ENCODE measurements around the gene P2RY2. TPM values are rescaled to one million over a fixed set of nuclear protein-coding genes. Genes with fewer than 3 reads are reported as not detected.

The P2RY2 gene
- total RNA-seq, 1 donor from 2014 or later = 12.1 TPM

DNA sequence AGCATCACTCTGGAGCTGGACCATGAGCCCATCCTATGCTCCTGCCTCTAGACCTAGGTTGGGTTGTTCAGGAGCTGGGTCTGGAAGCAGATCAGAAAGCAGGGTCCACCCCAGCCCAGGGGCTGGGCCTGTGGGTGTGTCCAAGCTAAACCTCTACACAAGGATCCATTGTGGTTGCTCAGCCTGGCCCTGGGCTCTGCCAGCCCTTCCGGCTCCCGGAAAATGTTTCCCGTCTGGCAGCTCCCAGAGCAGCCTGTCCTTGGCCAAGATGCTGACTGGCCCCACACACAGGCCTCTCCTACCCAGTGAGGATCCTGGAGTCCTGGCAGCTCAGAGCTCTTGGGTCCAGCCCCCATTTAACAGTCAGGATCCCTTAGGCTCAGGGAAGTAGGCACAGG is 40.7 kb upstream of the P2RY2 start:
- TF ChIP-seq, protein P1, sequence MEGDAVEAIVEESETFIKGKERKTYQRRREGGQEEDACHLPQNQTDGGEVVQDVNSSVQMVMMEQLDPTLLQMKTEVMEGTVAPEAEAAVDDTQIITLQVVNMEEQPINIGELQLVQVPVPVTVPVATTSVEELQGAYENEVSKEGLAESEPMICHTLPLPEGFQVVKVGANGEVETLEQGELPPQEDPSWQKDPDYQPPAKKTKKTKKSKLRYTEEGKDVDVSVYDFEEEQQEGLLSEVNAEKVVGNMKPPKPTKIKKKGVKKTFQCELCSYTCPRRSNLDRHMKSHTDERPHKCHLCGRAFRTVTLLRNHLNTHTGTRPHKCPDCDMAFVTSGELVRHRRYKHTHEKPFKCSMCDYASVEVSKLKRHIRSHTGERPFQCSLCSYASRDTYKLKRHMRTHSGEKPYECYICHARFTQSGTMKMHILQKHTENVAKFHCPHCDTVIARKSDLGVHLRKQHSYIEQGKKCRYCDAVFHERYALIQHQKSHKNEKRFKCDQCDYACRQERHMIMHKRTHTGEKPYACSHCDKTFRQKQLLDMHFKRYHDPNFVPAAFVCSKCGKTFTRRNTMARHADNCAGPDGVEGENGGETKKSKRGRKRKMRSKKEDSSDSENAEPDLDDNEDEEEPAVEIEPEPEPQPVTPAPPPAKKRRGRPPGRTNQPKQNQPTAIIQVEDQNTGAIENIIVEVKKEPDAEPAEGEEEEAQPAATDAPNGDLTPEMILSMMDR (conservative IDR thresholded peaks at IDR 0.05) = no peak
- Mint-ChIP-seq H3K27me3 (peaks cover 7% of the 10 kb centered on the region), H3K27ac (no peak overlapping the region), H3K9me3 (no peaks in the 10 kb centered on the region), H3K4me1 (ENCODE audit: unreplicated experiment) (peaks cover 8% of the 10 kb centered on the region), H3K36me3 (no peaks in the 10 kb centered on the region), H3K4me3 (no peak overlapping the region)
- DNase-seq (ENCODE audit: extremely low spot score, unreplicated experiment) = no peak

DNA sequence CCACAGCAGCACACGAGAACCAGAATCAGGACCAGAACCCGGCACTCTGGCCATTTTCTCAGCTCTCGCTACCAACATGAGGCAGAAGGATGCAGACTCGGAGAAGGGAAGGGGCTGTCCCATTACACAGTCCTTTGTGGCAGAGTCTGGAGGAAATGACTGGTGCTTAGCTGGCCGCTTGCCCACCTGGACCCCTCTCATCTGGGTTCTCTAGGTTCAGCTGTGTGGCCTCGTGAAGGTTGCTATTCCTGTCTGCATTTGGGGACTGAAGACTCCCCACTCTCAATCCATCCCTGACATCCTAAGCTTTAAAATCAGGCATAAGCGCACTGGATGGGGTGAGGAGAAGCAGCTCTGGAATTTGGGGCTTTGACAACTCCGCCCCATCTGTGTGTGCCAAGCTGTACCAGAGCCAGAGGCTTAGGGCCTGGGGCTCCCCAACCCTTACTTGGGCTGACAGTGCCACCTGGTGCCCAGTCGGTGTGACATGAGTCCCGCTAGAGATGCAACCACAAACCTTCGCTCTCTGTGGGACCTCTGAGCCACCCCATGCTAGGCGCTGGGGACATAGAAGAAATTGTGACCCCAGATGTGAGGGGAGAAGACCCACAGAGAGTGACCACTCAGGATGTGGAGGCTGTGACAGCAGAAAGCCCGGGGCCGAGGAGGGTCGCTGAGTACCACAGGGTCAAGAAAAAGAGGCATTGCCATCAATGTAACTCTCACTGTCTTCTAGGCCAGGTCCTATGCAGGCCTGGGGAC is 40.1 kb upstream of the P2RY2 start:
- TF ChIP-seq, protein P1 (conservative IDR thresholded peaks at IDR 0.05) = peak; percentile 81
- Mint-ChIP-seq H3K4me3 (no peak overlapping the region), H3K27me3 (peaks cover 7% of the 10 kb centered on the region), H3K9me3 (no peaks in the 10 kb centered on the region), H3K36me3 (no peaks in the 10 kb centered on the region), H3K4me1 (ENCODE audit: unreplicated experiment) (peaks cover 8% of the 10 kb centered on the region), H3K27ac (no peak overlapping the region)
- DNase-seq (ENCODE audit: extremely low spot score, unreplicated experiment) = no peak

DNA sequence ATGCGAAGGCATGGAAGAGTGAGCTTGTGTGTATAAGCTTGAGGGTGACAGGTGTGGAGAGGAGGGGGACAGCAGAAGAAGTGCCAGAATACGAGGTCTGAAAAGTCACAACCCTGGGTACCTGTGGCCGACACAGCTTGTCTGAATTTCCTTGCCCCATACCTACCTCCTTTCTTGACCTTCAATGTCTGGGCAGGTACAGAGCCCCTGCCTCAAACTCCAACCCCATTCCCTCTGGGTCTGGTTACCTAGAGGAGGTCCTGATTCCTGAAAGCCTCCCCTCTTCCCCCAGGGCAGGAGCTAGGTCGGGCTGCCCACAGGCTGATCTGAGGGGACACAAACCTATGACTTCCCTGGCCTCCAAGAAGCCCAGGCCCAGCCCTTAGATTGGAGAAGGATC is 39.4 kb upstream of the P2RY2 start:
- peaks cover 7% of the 10 kb centered on the region for H3K27me3 Mint-ChIP-seq
- TF ChIP-seq, protein P1 (conservative IDR thresholded peaks at IDR 0.05) = no peak

DNA sequence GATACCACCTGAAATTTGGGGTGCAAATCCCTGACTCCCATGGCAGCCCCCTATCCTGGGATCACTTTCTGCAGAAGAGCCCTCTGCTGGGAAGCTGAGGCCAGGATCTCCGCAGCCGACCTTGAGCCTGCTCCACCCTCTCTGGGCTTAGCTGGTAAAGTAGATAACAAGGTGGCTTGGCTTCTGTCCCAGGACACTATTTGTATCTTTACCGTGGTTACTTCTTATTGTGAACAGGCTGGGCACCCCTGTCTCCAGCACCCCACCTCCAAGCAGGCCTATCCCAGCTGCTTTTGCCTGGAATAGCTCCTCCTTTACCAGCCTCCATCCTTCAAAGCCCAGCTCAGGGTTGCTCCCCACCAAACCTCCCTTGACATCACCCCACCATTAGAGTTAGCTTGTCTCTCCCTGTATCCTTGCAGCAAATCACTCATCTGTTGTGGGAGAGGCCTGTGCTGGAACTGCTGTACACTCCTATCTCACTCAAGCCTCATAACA is 35.2 kb upstream of the P2RY2 start:
- H3K4me1 Mint-ChIP-seq (ENCODE audit: unreplicated experiment) = peaks cover 7% of the 10 kb centered on the region
- H3K27me3 Mint-ChIP-seq = peaks cover 7% of the 10 kb centered on the region
- H3K27ac Mint-ChIP-seq = no peak overlapping the region
- H3K9me3 Mint-ChIP-seq = no peaks in the 10 kb centered on the region
- TF ChIP-seq, protein P1 (conservative IDR thresholded peaks at IDR 0.05) = no peak
- no peak for DNase-seq (ENCODE audit: extremely low spot score, unreplicated experiment)
- no peak overlapping the region for H3K4me3 Mint-ChIP-seq
- no peaks in the 10 kb centered on the region for H3K36me3 Mint-ChIP-seq

More for the DNA sequence above, 39.4 kb upstream of the P2RY2 start:
- Mint-ChIP-seq H3K27ac (no peak overlapping the region), H3K4me1 (ENCODE audit: unreplicated experiment) (peaks cover 8% of the 10 kb centered on the region), H3K4me3 (no peak overlapping the region), H3K9me3 (no peaks in the 10 kb centered on the region), H3K36me3 (no peaks in the 10 kb centered on the region)
- no peak for DNase-seq (ENCODE audit: extremely low spot score, unreplicated experiment)

DNA sequence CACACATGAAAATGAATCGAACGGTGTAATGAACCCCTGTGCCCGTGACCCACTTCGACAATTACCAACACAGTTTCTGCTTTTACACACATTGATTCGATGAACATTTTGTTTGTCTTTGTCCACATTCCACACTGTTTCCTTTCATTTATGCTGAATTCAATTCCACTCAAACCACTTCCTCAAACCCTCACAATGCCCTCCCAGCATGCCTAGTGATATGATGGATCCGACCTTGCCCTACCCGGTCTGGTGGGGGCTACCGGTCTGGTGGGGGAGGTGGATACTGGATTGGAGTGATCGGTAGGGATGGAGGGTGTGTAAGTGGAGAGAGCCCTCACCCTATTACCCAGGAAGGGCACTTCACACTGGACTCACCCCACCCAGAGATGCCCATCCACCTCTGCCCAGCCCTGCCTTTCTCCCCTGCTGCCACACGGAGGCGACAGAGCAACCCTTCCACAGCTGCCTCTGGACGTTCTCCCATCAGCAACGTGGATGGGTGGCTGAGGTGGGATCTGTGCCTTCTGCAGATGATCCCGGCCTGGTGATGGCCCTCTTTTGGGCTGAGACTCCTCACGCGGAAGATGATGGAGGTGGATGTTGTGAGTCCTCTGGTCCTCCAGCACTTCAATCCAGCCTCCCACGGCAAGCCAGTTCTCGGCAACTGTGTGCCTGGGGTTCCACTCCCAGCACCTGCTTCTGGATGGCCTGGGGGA is 33.0 kb upstream of the P2RY2 start:
- TF ChIP-seq, protein P1 (conservative IDR thresholded peaks at IDR 0.05) = peak; percentile 81
- Mint-ChIP-seq H3K27me3 (no peaks in the 10 kb centered on the region), H3K4me3 (no peak overlapping the region), H3K4me1 (ENCODE audit: unreplicated experiment) (peaks cover 14% of the 10 kb centered on the region), H3K36me3 (no peaks in the 10 kb centered on the region), H3K9me3 (no peaks in the 10 kb centered on the region), H3K27ac (no peak overlapping the region)
- no peak for DNase-seq (ENCODE audit: extremely low spot score, unreplicated experiment)

Measured in type B pancreatic cell (in vitro differentiated cells).